Liver (tissue), 9 donors: ENCODE measurements around the gene HES6. TPM values are rescaled to one million over a fixed set of nuclear protein-coding genes. Genes with fewer than 3 reads are reported as not detected.

Experiments used
- DNase-seq: peaks from one replicate; pipeline ENCODE4 v3.0.0-alpha.2; 2017; ENCODE audit warnings: low spot score
- H3K27ac ChIP-seq, 2 donors: one replicate each; pipeline ENCODE4 v1.7.0; 2013; ENCODE audit warnings: inconsistent platforms in 2 of 2, low read length in 2 of 2, control low read depth in 1 of 2, low read depth in 1 of 2, mild to moderate bottlenecking in 1 of 2
- H3K27me3 ChIP-seq, 4 donors: one replicate each; pipeline versions ENCODE4 v1.6.1 to v1.7.0; 2013; ENCODE audit warnings: low read length in 3 of 4, inconsistent platforms in 1 of 4, mild to moderate bottlenecking in 1 of 4, moderate library complexity in 1 of 4; ENCODE audit not compliant: control insufficient read depth in 4 of 4, insufficient read depth in 4 of 4
- H3K36me3 ChIP-seq, 4 donors: one replicate each; pipeline versions ENCODE4 v1.6.1 to v1.7.0; 2013; ENCODE audit warnings: low read length in 3 of 4, mild to moderate bottlenecking in 3 of 4, low read depth in 1 of 4, moderate library complexity in 1 of 4; ENCODE audit not compliant: control insufficient read depth in 4 of 4, insufficient read depth in 3 of 4
- H3K4me1 ChIP-seq, 4 donors: one replicate each; pipeline versions ENCODE4 v1.6.1 to v1.7.0; 2013; ENCODE audit warnings: low read length in 3 of 4, mild to moderate bottlenecking in 3 of 4, moderate library complexity in 1 of 4; ENCODE audit not compliant: control insufficient read depth in 4 of 4, insufficient read depth in 4 of 4
- H3K4me3 ChIP-seq, 3 donors: one replicate each; pipeline versions ENCODE4 v1.6.1 to v1.7.0; 2013; ENCODE audit warnings: low read length in 3 of 3, control low read depth in 1 of 3, low read depth in 1 of 3, mild to moderate bottlenecking in 1 of 3
- H3K9ac ChIP-seq, 2 donors: one replicate each; pipeline ENCODE4 v1.7.0; 2013; ENCODE audit warnings: low read length in 2 of 2, mild to moderate bottlenecking in 2 of 2, moderate library complexity in 2 of 2, control low read depth in 1 of 2, low read depth in 1 of 2
- H3K9me3 ChIP-seq, 4 donors: one replicate each; pipeline versions ENCODE4 v1.6.1 to v1.7.0; 2013; ENCODE audit warnings: low read length in 3 of 4; ENCODE audit not compliant: control insufficient read depth in 4 of 4
- EGR1 ChIP-seq, 2 donors: IDR thresholded peaks; 2 replicates each; pipeline ENCODE4 v1.6.1; 2016 to 2018; ENCODE audit warnings: antibody characterized with exemption in 2 of 2, low read depth in 2 of 2
- FOXA1 ChIP-seq: IDR thresholded peaks from 2 replicates; pipeline ENCODE4 v1.6.1; 2016; ENCODE audit warnings: antibody characterized with exemption
- FOXA2 ChIP-seq: IDR thresholded peaks from 2 replicates; pipeline ENCODE4 v1.6.1; 2016; ENCODE audit warnings: antibody characterized with exemption
- GABPA ChIP-seq, 2 donors: IDR thresholded peaks in 1 of 2; conservative IDR thresholded peaks in 1 of 2; 2 replicates each; pipeline ENCODE4 v1.6.1; 2016; ENCODE audit warnings: antibody characterized with exemption in 2 of 2, mild to moderate bottlenecking in 1 of 2, moderate library complexity in 1 of 2
- HNF4A ChIP-seq, 2 donors: conservative IDR thresholded peaks; 2 replicates each; pipeline ENCODE4 v1.6.1; 2016; ENCODE audit warnings: antibody characterized with exemption in 2 of 2, mild to moderate bottlenecking in 2 of 2
- HNF4G ChIP-seq: IDR thresholded peaks from 2 replicates; pipeline ENCODE4 v1.6.1; 2016; ENCODE audit warnings: antibody characterized with exemption
- JUND ChIP-seq, 2 donors: IDR thresholded peaks; 2 replicates each; pipeline ENCODE4 v1.6.1; 2016; ENCODE audit warnings: antibody characterized with exemption in 2 of 2
- NR2F2 ChIP-seq: IDR thresholded peaks from 2 replicates; pipeline ENCODE4 v1.6.1; 2016; ENCODE audit warnings: antibody characterized with exemption
- SP1 ChIP-seq: IDR thresholded peaks from 2 replicates; pipeline ENCODE4 v1.6.1; 2018; ENCODE audit warnings: antibody characterized with exemption, mild to moderate bottlenecking
- TAF1 ChIP-seq: conservative IDR thresholded peaks from 2 replicates; pipeline ENCODE4 v1.6.1; 2016; ENCODE audit warnings: antibody characterized with exemption, mild to moderate bottlenecking
- YY1 ChIP-seq: IDR thresholded peaks from 2 replicates; pipeline ENCODE4 v1.6.1; 2016; ENCODE audit warnings: antibody characterized with exemption, mild to moderate bottlenecking
- WGBS: extraction: QIAGEN DNeasy Blood & Tissue Kit; methylation state at CpG from one replicate; pipeline ENCODE4 v1.1.7; 2013; 5-methylcytosine and 5-hydroxymethylcytosine counted together
- polyA plus RNA-seq, 2 donors: library from polyadenylated mRNA; stranded (reverse) in 1 of 2; unstranded in 1 of 2; fragments of 200-250 nt in 1 of 2; fragments of >200 nt in 1 of 2; fragmentation: Nextera tagmentation in 1 of 2; extraction: Ambion mirVana in 1 of 2; gene quantifications; one replicate each; pipeline versions ENCODE4 v1.2.1 to v1.2.3, GENCODE V29; 2013 to 2015
- total RNA-seq, 2 donors: library from RNA; depleted of rRNA; stranded (reverse); fragments of >200 nt; gene quantifications; one replicate each; pipeline ENCODE4 v1.2.3, GENCODE V29; 2014
- TF ChIP-seq, protein P1 (sequence below): IDR thresholded peaks from 2 replicates; pipeline ENCODE4 v1.6.1; 2016; ENCODE audit warnings: antibody characterized with exemption
- TF ChIP-seq, protein P2 (sequence below): IDR thresholded peaks from 2 replicates; pipeline ENCODE4 v1.6.1; 2016; ENCODE audit warnings: antibody characterized with exemption, mild to moderate bottlenecking
- TF ChIP-seq, protein P3 (sequence below): IDR thresholded peaks from 2 replicates; pipeline ENCODE4 v1.6.1; 2016; ENCODE audit warnings: antibody characterized with exemption
- TF ChIP-seq, protein P4 (sequence below): fragments of 150-350 bp; IDR thresholded peaks from 2 replicates; pipeline ENCODE4 v1.5.1; 2017; ENCODE audit warnings: improper control_type of control experiment, low read depth, low read length; ENCODE audit not compliant: missing input control
- TF ChIP-seq, protein P5 (sequence below): IDR thresholded peaks from 2 replicates; pipeline ENCODE4 v1.6.1; 2016; ENCODE audit warnings: antibody characterized with exemption
- donor health status: healthy.
- donor health status: healthy.
- donor health status: healthy.
- donor health status: healthy.
- donor health status: healthy.

HES6 gene
- total and polyA plus RNA-seq, 4 donors, result 1.7 to 13.2 (median 2.6) TPM

DNA sequence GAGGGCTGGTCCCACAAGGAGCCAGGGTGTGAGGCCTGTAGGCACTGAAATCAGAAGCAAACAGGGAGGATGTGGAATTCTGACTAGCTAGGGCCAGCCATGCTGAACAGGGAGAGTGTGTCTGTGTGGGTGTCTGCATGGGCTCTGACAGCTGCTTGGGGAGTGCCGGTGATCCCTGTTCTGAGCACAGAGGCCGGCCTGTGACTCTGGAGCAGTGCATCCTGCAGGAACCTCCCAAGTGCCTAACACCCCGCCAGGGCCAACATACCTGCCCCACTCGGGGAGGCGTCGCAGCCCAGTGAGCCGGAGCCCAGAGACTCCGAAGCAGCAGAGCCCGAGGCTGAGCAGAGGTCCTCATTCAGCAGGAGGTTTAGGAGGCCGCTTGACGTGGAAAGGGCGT, 11.5 kb upstream of the HES6 start:
- WGBS, result 97% methylated on average over 12 of the region's 12 CpGs
- H3K27me3 ChIP-seq, result no peaks in the 10 kb centered on the region

DNA sequence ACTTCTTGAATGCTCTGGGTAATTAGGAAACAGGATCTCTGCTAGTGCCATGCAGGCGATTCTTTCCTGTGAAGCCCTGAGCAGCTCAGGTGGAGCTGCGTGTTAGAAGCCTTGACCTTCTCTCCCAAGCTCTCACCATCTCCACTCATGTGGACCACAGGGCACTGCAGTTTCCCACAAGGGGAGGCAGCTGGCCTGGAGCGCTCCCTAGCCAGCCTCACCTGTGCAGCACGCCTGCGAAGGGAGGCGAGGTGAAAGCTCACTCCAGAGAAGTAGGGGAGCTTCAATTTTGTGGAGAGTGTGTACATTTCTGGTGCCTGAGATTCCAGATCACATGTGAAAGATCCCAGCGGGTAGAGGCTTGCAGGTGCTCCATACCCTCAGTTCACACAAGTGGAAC, 11.1 kb upstream of the HES6 start:
- peaks cover 13 to 85% (median 48%) of the 10 kb centered on the region in 4 donors for H3K36me3 ChIP-seq
- no peak overlapping the region for H3K9ac ChIP-seq
- DNase-seq, result no peak
- no peaks in the 10 kb centered on the region for H3K9me3 ChIP-seq
- no peaks in the 10 kb centered on the region for H3K4me1 ChIP-seq
- WGBS, result 97% methylated on average over 7 of the region's 7 CpGs
- H3K27me3 ChIP-seq, result no peaks in the 10 kb centered on the region
- no peak overlapping the region for H3K27ac ChIP-seq
- H3K4me3 ChIP-seq, result no peak overlapping the region
- no peak for TF ChIP-seq SP1
- TF ChIP-seq FOXA1, result no peak
- TF ChIP-seq EGR1 (IDR thresholded peaks at IDR 0.05; ENCODE audit: low read depth in 2 of 2), result no peak
- TF ChIP-seq YY1, result no peak
- TF ChIP-seq JUND (IDR thresholded peaks at IDR 0.05), result no peak
- TF ChIP-seq, protein P1, sequence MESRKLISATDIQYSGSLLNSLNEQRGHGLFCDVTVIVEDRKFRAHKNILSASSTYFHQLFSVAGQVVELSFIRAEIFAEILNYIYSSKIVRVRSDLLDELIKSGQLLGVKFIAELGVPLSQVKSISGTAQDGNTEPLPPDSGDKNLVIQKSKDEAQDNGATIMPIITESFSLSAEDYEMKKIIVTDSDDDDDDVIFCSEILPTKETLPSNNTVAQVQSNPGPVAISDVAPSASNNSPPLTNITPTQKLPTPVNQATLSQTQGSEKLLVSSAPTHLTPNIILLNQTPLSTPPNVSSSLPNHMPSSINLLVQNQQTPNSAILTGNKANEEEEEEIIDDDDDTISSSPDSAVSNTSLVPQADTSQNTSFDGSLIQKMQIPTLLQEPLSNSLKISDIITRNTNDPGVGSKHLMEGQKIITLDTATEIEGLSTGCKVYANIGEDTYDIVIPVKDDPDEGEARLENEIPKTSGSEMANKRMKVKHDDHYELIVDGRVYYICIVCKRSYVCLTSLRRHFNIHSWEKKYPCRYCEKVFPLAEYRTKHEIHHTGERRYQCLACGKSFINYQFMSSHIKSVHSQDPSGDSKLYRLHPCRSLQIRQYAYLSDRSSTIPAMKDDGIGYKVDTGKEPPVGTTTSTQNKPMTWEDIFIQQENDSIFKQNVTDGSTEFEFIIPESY, result no peak
- TF ChIP-seq, protein P2, sequence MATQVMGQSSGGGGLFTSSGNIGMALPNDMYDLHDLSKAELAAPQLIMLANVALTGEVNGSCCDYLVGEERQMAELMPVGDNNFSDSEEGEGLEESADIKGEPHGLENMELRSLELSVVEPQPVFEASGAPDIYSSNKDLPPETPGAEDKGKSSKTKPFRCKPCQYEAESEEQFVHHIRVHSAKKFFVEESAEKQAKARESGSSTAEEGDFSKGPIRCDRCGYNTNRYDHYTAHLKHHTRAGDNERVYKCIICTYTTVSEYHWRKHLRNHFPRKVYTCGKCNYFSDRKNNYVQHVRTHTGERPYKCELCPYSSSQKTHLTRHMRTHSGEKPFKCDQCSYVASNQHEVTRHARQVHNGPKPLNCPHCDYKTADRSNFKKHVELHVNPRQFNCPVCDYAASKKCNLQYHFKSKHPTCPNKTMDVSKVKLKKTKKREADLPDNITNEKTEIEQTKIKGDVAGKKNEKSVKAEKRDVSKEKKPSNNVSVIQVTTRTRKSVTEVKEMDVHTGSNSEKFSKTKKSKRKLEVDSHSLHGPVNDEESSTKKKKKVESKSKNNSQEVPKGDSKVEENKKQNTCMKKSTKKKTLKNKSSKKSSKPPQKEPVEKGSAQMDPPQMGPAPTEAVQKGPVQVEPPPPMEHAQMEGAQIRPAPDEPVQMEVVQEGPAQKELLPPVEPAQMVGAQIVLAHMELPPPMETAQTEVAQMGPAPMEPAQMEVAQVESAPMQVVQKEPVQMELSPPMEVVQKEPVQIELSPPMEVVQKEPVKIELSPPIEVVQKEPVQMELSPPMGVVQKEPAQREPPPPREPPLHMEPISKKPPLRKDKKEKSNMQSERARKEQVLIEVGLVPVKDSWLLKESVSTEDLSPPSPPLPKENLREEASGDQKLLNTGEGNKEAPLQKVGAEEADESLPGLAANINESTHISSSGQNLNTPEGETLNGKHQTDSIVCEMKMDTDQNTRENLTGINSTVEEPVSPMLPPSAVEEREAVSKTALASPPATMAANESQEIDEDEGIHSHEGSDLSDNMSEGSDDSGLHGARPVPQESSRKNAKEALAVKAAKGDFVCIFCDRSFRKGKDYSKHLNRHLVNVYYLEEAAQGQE, result no peak
- no peak for TF ChIP-seq FOXA2
- no peak for TF ChIP-seq HNF4A (conservative IDR thresholded peaks at IDR 0.05)
- no peak for TF ChIP-seq TAF1
- TF ChIP-seq HNF4G, result no peak
- no peak for TF ChIP-seq NR2F2
- TF ChIP-seq GABPA (IDR thresholded peaks at IDR 0.05 in 1 of 2, conservative IDR thresholded peaks at IDR 0.05 in 1 of 2), result no peak
- TF ChIP-seq, protein P3, sequence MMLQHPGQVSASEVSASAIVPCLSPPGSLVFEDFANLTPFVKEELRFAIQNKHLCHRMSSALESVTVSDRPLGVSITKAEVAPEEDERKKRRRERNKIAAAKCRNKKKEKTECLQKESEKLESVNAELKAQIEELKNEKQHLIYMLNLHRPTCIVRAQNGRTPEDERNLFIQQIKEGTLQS, result no peak
- TF ChIP-seq, protein P4, sequence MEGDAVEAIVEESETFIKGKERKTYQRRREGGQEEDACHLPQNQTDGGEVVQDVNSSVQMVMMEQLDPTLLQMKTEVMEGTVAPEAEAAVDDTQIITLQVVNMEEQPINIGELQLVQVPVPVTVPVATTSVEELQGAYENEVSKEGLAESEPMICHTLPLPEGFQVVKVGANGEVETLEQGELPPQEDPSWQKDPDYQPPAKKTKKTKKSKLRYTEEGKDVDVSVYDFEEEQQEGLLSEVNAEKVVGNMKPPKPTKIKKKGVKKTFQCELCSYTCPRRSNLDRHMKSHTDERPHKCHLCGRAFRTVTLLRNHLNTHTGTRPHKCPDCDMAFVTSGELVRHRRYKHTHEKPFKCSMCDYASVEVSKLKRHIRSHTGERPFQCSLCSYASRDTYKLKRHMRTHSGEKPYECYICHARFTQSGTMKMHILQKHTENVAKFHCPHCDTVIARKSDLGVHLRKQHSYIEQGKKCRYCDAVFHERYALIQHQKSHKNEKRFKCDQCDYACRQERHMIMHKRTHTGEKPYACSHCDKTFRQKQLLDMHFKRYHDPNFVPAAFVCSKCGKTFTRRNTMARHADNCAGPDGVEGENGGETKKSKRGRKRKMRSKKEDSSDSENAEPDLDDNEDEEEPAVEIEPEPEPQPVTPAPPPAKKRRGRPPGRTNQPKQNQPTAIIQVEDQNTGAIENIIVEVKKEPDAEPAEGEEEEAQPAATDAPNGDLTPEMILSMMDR, result no peak
- TF ChIP-seq, protein P5, sequence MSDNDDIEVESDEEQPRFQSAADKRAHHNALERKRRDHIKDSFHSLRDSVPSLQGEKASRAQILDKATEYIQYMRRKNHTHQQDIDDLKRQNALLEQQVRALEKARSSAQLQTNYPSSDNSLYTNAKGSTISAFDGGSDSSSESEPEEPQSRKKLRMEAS, result no peak

More for the DNA sequence above, 11.5 kb upstream of the HES6 start:
- Histone ChIP-seq H3K4me3 (no peak overlapping the region), H3K9me3 (no peaks in the 10 kb centered on the region), H3K9ac (no peak overlapping the region), H3K4me1 (no peaks in the 10 kb centered on the region), H3K36me3 (peaks cover 13 to 85% (median 48%) of the 10 kb centered on the region in 4 donors), H3K27ac (no peak overlapping the region)
- no peak for DNase-seq
- no peak for TF ChIP-seq GABPA (IDR thresholded peaks at IDR 0.05 in 1 of 2, conservative IDR thresholded peaks at IDR 0.05 in 1 of 2)
- TF ChIP-seq HNF4A (conservative IDR thresholded peaks at IDR 0.05), result no peak
- TF ChIP-seq JUND (IDR thresholded peaks at IDR 0.05), result no peak
- no peak for TF ChIP-seq TAF1
- no peak for TF ChIP-seq HNF4G
- TF ChIP-seq EGR1 (IDR thresholded peaks at IDR 0.05; ENCODE audit: low read depth in 2 of 2), result no peak
- no peak for TF ChIP-seq YY1
- TF ChIP-seq, protein P1, result no peak
- TF ChIP-seq, protein P4, result no peak
- TF ChIP-seq FOXA1, result no peak
